SK-N-MC (cell line): ENCODE data around the gene CRKL.

Experiments used
- EZH2 ChIP-seq: fragments of 200-600 bp; sonication (generic); IDR thresholded peaks from one replicate; pipeline ENCODE4 v1.6.1; 2017; ENCODE audit warnings: antibody characterized with exemption
- POLR2AphosphoS5 ChIP-seq: IDR thresholded peaks from 2 replicates; pipeline ENCODE4 v1.6.1; 2012; ENCODE audit warnings: mild to moderate bottlenecking, low read depth, low read length, borderline replicate concordance

DNA sequence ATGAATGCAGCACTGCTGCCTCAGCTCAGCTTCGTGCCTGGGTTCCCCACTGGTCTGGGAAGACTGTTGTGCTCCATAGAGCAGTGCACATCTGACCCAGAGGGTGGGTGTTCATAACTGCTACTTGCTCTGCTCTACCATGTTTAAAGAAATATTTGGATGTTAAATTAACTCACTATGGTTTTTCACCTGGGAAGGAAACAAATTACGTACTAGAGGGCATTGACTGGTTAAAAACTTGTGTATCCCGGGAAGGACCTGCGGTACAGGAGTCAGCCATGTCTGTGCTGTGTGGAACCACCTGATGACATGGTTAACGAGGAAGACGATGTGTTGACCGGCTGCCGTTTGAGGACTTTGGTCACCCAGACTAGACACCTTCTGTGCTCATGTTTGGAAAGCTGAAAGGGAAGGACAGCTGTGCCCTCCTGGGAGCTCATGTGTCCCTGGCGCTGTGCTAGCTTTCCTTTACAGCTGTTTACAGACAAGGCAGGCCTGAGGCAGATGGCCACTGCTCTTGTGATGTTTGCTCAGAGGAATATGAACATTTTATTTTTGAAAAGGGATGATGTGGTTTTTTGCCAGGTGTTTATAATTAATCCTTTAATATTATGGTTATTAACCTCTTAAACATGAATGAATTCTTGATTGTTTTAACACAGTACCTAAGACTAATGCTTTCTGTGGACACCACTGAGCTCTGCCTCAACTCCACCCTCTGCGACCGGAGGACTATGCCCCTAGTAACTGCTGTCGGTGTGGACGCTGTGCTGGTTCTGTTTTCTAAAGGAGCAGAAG is 35.5 kb downstream of the CRKL start:
- no peak for TF ChIP-seq EZH2
- TF ChIP-seq POLR2AphosphoS5: no peak
